SK-N-SH (cell line): ENCODE results near the gene PHKG2.

Source experiments
- CTCF ChIP-seq: fragments of 200-600 bp; sonication (generic); IDR thresholded peaks from 2 replicates; pipeline ENCODE4 v1.6.1; 2017; ENCODE audit warnings: antibody characterized with exemption, mild to moderate bottlenecking, moderate library complexity
- EP300 ChIP-seq, 2 experiments: IDR thresholded peaks; 2 replicates each; pipeline versions ENCODE4 v1.4.0 to v1.6.1; 2012; ENCODE audit warnings: borderline replicate concordance in 1 of 2, low read depth in 1 of 2, low read length in 1 of 2
- EZH2phosphoT487 ChIP-seq: fragments of 200-600 bp; sonication (generic); IDR thresholded peaks from 2 replicates; pipeline ENCODE4 v1.6.1; 2017; ENCODE audit warnings: low read depth, mixed run types, mild to moderate bottlenecking, antibody characterized with exemption, moderate library complexity, borderline replicate concordance
- JUND ChIP-seq: IDR thresholded peaks from 2 replicates; pipeline ENCODE4 v1.4.0; 2012
- NFIC ChIP-seq: IDR thresholded peaks from 2 replicates; pipeline ENCODE4 v1.4.0; 2012; ENCODE audit warnings: borderline replicate concordance
- POLR2AphosphoS5 ChIP-seq: IDR thresholded peaks from 2 replicates; pipeline ENCODE4 v1.6.1; 2012; ENCODE audit warnings: low read depth, low read length
- REST ChIP-seq: IDR thresholded peaks from 2 replicates; pipeline ENCODE4 v1.6.1; 2012; ENCODE audit warnings: mild to moderate bottlenecking, low read depth, low read length, moderate library complexity
- RXRA ChIP-seq: IDR thresholded peaks from 2 replicates; pipeline ENCODE4 v1.4.0; 2012; ENCODE audit warnings: low read depth, mild to moderate bottlenecking, borderline replicate concordance

- no peak for TF ChIP-seq POLR2AphosphoS5
- no peak for TF ChIP-seq CTCF
- TF ChIP-seq EZH2phosphoT487 = no peak
- TF ChIP-seq NFIC = no peak
- no peak for TF ChIP-seq RXRA
- no peak for TF ChIP-seq JUND
- no peak for TF ChIP-seq REST
- TF ChIP-seq EP300 (IDR thresholded peaks at IDR 0.05; ENCODE audit: borderline replicate concordance in 1 of 2, low read depth in 1 of 2, low read length in 1 of 2) = no peak
Observed at GRCh38 chr16:30750876-30751465, 2.7 kb downstream of the PHKG2 start.
